ENCODE measurements around the gene TRIM14. TPM values are rescaled to one million over a fixed set of nuclear protein-coding genes. Genes with fewer than 3 reads are reported as not detected.

TRIM14 gene
- polyA plus RNA-seq, 3 donors = 23.0 to 30.6 (median 28.5) TPM

DNA sequence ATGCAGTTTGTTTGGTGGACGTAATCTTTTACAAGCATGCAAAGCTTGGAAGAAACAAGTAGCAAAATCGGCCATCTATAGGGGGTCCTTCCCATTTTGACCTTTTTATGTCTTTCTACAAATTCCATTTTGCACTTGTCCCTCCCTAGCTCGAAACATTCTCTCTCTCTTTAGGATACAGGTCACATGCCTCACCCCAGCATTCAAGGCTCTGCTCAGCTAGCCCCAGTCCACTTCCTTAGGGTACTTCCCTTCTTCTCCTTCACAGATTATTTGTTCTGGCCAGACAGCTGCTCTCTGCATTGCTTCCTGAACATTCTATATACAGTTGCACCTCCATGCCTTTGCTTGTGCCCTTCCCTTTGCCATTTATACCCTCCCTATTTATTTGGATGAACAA, 31.7 kb upstream of the TRIM14 start:
- no peak overlapping the region for H3K4me3 Mint-ChIP-seq
- peaks cover 22 to 23% of the 10 kb centered on the region in 2 donors for H3K4me1 ChIP-seq (ENCODE audit: control insufficient read depth in 1 of 2, insufficient read depth in 2 of 2, low read length in 2 of 2)
- no peaks in the 10 kb centered on the region for H4K20me1 ChIP-seq (ENCODE audit: insufficient read depth, low read length)
- H3K4me1 Mint-ChIP-seq = peaks cover 29% of the 10 kb centered on the region
- TF ChIP-seq, protein P1, sequence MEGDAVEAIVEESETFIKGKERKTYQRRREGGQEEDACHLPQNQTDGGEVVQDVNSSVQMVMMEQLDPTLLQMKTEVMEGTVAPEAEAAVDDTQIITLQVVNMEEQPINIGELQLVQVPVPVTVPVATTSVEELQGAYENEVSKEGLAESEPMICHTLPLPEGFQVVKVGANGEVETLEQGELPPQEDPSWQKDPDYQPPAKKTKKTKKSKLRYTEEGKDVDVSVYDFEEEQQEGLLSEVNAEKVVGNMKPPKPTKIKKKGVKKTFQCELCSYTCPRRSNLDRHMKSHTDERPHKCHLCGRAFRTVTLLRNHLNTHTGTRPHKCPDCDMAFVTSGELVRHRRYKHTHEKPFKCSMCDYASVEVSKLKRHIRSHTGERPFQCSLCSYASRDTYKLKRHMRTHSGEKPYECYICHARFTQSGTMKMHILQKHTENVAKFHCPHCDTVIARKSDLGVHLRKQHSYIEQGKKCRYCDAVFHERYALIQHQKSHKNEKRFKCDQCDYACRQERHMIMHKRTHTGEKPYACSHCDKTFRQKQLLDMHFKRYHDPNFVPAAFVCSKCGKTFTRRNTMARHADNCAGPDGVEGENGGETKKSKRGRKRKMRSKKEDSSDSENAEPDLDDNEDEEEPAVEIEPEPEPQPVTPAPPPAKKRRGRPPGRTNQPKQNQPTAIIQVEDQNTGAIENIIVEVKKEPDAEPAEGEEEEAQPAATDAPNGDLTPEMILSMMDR (IDR thresholded peaks at IDR 0.05) = no peak
- H3K36me3 ChIP-seq (replicated peaks in 1 of 2; ENCODE audit: control insufficient read depth in 1 of 2, insufficient read depth in 2 of 2, low read length in 2 of 2) = peaks cover 0 to 13% of the 10 kb centered on the region in 2 donors
- peak overlapping the region in 1 of 2 donors; percentile 43 for H3K27ac ChIP-seq (ENCODE audit: low read depth in 1 of 2, low read length in 2 of 2)
- H3K9ac ChIP-seq (ENCODE audit: insufficient read depth, low read length, poor library complexity, severe bottlenecking) = no peak overlapping the region
- peaks cover 0 to 1% (median 0%) of the 10 kb centered on the region in 3 donors for H3K27me3 Mint-ChIP-seq (ENCODE audit: low read depth in 3 of 3)
- peak in 2 of 3 donors; percentile 20 to 21 for DNase-seq
- H2AFZ ChIP-seq (ENCODE audit: insufficient read depth, low read depth, low read length, poor library complexity, severe bottlenecking) = no peak overlapping the region
- no peaks in the 10 kb centered on the region for H3K9me3 ChIP-seq (replicated peaks in 1 of 2; ENCODE audit: control insufficient read depth in 1 of 2, insufficient read depth in 1 of 2, low read length in 2 of 2)
- H3K9me3 Mint-ChIP-seq = peaks cover 0 to 2% (median 0%) of the 10 kb centered on the region in 7 donors
- peak overlapping the region in 4 of 7 donors; percentile 29 to 52 (median 43) for H3K27ac Mint-ChIP-seq
- H3K79me2 ChIP-seq (ENCODE audit: insufficient read depth, low read length) = no peaks in the 10 kb centered on the region
- no peaks in the 10 kb centered on the region for H3K27me3 ChIP-seq (ENCODE audit: control insufficient read depth in 2 of 2, insufficient read depth in 2 of 2, low read length in 2 of 2)
- H3K4me2 ChIP-seq (replicated peaks; ENCODE audit: extremely low read depth, low read length, poor library complexity, severe bottlenecking) = no peak overlapping the region
- H3K4me3 ChIP-seq (replicated peaks in 1 of 3; ENCODE audit: low read depth in 2 of 3, low read length in 3 of 3) = no peak overlapping the region
- intact Hi-C loops (cut with micrococcal nuclease) = no loop called here
- peaks cover 27 to 50% of the 10 kb centered on the region in 2 donors for H3K36me3 Mint-ChIP-seq
- 67% methylated on average over 2 of the region's 3 CpGs for WGBS (ENCODE audit: insufficient coverage)

- peaks cover 35% of the 10 kb centered on the region for H3K4me1 Mint-ChIP-seq
- H3K27me3 ChIP-seq (ENCODE audit: control insufficient read depth in 2 of 2, insufficient read depth in 2 of 2, low read length in 2 of 2) = no peaks in the 10 kb centered on the region
- no peak overlapping the region for H3K4me2 ChIP-seq (replicated peaks; ENCODE audit: extremely low read depth, low read length, poor library complexity, severe bottlenecking)
- H3K36me3 Mint-ChIP-seq = peaks cover 26 to 46% of the 10 kb centered on the region in 2 donors
- H3K9me3 Mint-ChIP-seq = peaks cover 0 to 2% (median 0%) of the 10 kb centered on the region in 7 donors
- H3K4me1 ChIP-seq (ENCODE audit: control insufficient read depth in 1 of 2, insufficient read depth in 2 of 2, low read length in 2 of 2) = peaks cover 27 to 29% of the 10 kb centered on the region in 2 donors
- no peak overlapping the region for H2AFZ ChIP-seq (ENCODE audit: insufficient read depth, low read depth, low read length, poor library complexity, severe bottlenecking)
- 92% methylated on average over 6 of the region's 7 CpGs for WGBS (ENCODE audit: insufficient coverage)
- H3K27ac ChIP-seq (ENCODE audit: low read depth in 1 of 2, low read length in 2 of 2) = no peak overlapping the region
- intact Hi-C loops (cut with micrococcal nuclease) = no loop called here
- H3K9me3 ChIP-seq (replicated peaks in 1 of 2; ENCODE audit: control insufficient read depth in 1 of 2, insufficient read depth in 1 of 2, low read length in 2 of 2) = no peaks in the 10 kb centered on the region
- H3K4me3 Mint-ChIP-seq = no peak overlapping the region
- TF ChIP-seq, protein P1 (IDR thresholded peaks at IDR 0.05) = no peak
- no peak for DNase-seq
- no peak overlapping the region for H3K4me3 ChIP-seq (replicated peaks in 1 of 3; ENCODE audit: low read depth in 2 of 3, low read length in 3 of 3)
- no peak overlapping the region for H3K9ac ChIP-seq (ENCODE audit: insufficient read depth, low read length, poor library complexity, severe bottlenecking)
- peaks cover 0 to 10% of the 10 kb centered on the region in 2 donors for H3K36me3 ChIP-seq (replicated peaks in 1 of 2; ENCODE audit: control insufficient read depth in 1 of 2, insufficient read depth in 2 of 2, low read length in 2 of 2)
- H3K79me2 ChIP-seq (ENCODE audit: insufficient read depth, low read length) = no peaks in the 10 kb centered on the region
- peak overlapping the region in 3 of 7 donors; percentile 7 to 74 (median 17) for H3K27ac Mint-ChIP-seq
- H3K27me3 Mint-ChIP-seq (ENCODE audit: low read depth in 3 of 3) = peaks cover 0 to 1% (median 0%) of the 10 kb centered on the region in 3 donors
- H4K20me1 ChIP-seq (ENCODE audit: insufficient read depth, low read length) = no peaks in the 10 kb centered on the region
Observed at GRCh38 chr9:98150164-98150563, 31.1 kb upstream of the TRIM14 start.

Measured in CD14-positive monocyte (primary cell).